ENCODE results near the gene RUNX2.

Gene RUNX2

DNA sequence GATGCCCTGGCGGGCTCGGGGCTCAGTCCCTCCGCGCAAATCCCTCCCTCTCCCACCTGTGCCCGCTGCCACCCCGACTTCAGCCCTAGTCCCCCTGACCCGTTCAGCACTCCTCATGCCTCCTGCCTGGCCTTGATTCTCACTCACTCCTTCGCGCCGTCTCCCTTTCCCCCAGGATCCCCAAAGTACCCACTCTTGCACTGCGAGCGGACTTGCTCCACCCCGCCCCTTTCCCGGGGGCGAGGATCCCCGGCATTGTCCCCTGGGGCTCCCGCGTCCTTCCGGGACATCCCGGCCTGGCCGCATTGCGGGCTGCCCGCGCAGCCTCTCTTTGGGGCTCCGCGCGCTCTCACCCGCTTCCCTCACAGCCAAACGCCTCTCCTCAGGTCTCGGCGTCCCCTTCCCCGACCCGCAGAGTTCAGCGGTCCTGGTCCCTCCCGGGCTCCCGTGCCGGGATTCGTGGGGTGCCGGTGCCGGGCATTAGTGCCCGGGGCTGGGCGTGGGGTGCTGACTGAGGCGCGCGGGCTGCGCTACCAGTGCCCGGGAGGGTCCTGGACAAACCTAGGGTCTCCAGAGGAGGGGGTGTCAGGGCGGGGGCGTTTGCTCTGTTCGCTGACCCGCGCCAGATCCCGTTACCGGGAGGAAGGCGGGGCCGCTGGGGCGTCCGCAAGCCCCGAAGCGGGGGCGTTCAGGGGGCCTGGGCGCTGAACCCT lies 95.1 kb downstream of the RUNX2 start (continued):
- TF ChIP-seq KLF9 (tag by site-specific recombination; IDR thresholded peaks at IDR 0.05; ENCODE audit: low read depth): no peak; the same call in none of the 2 replicates
- TF ChIP-seq ZNF221 (tag by site-specific recombination; IDR thresholded peaks at IDR 0.05; ENCODE audit: borderline replicate concordance): no peak
- 0 out of 2 replicates have a peak, but pooled peaks have one; percentile 23 for TF ChIP-seq ZBTB7A (tag by site-specific recombination; IDR thresholded peaks at IDR 0.05; ENCODE audit: low read depth)
- no peak for TF ChIP-seq ZNF843 (tag by site-specific recombination; IDR thresholded peaks at IDR 0.05)
- TF ChIP-seq, protein P1, sequence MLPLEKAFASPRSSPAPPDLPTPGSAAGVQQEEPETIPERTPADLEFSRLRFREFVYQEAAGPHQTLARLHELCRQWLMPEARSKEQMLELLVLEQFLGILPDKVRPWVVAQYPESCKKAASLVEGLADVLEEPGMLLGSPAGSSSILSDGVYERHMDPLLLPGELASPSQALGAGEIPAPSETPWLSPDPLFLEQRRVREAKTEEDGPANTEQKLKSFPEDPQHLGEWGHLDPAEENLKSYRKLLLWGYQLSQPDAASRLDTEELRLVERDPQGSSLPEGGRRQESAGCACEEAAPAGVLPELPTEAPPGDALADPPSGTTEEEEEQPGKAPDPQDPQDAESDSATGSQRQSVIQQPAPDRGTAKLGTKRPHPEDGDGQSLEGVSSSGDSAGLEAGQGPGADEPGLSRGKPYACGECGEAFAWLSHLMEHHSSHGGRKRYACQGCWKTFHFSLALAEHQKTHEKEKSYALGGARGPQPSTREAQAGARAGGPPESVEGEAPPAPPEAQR (tag by site-specific recombination; IDR thresholded peaks at IDR 0.05): no peak
- TF ChIP-seq IKZF3 (tag by site-specific recombination; IDR thresholded peaks at IDR 0.05): 0 out of 2 replicates have a peak, but pooled peaks have one; percentile 7
- no peak for TF ChIP-seq ZNF670 (tag by site-specific recombination; IDR thresholded peaks at IDR 0.05; ENCODE audit: low read depth)
- TF ChIP-seq ZNF416 (tag by site-specific recombination; IDR thresholded peaks at IDR 0.05): no peak
- no peak for TF ChIP-seq KLF1 (tag by site-specific recombination; IDR thresholded peaks at IDR 0.05)
- no peak for TF ChIP-seq ZNF140 (tag by site-specific recombination; IDR thresholded peaks at IDR 0.05)
- TF ChIP-seq, protein P2, sequence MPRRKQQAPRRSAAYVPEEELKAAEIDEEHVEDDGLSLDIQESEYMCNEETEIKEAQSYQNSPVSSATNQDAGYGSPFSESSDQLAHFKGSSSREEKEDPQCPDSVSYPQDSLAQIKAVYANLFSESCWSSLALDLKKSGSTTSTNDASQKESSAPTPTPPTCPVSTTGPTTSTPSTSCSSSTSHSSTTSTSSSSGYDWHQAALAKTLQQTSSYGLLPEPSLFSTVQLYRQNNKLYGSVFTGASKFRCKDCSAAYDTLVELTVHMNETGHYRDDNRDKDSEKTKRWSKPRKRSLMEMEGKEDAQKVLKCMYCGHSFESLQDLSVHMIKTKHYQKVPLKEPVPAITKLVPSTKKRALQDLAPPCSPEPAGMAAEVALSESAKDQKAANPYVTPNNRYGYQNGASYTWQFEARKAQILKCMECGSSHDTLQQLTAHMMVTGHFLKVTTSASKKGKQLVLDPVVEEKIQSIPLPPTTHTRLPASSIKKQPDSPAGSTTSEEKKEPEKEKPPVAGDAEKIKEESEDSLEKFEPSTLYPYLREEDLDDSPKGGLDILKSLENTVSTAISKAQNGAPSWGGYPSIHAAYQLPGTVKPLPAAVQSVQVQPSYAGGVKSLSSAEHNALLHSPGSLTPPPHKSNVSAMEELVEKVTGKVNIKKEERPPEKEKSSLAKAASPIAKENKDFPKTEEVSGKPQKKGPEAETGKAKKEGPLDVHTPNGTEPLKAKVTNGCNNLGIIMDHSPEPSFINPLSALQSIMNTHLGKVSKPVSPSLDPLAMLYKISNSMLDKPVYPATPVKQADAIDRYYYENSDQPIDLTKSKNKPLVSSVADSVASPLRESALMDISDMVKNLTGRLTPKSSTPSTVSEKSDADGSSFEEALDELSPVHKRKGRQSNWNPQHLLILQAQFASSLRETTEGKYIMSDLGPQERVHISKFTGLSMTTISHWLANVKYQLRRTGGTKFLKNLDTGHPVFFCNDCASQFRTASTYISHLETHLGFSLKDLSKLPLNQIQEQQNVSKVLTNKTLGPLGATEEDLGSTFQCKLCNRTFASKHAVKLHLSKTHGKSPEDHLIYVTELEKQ (tag by site-specific recombination; IDR thresholded peaks at IDR 0.05; ENCODE audit: borderline replicate concordance): no peak
- no peak for TF ChIP-seq ZNF473 (tag by site-specific recombination; IDR thresholded peaks at IDR 0.05)
- no peak for TF ChIP-seq ZNF114 (tag by site-specific recombination; IDR thresholded peaks at IDR 0.05)
- no peak for TF ChIP-seq SETDB1 (IDR thresholded peaks at IDR 0.05; ENCODE audit: insufficient read length, low read length)
- no peak for TF ChIP-seq KLF8 (tag by site-specific recombination; IDR thresholded peaks at IDR 0.05)
- no peak for TF ChIP-seq ZNF654 (tag by site-specific recombination; IDR thresholded peaks at IDR 0.05; ENCODE audit: low read depth)
- no peak for TF ChIP-seq ZNF544 (tag by site-specific recombination; IDR thresholded peaks at IDR 0.05)
- TF ChIP-seq, protein P3, sequence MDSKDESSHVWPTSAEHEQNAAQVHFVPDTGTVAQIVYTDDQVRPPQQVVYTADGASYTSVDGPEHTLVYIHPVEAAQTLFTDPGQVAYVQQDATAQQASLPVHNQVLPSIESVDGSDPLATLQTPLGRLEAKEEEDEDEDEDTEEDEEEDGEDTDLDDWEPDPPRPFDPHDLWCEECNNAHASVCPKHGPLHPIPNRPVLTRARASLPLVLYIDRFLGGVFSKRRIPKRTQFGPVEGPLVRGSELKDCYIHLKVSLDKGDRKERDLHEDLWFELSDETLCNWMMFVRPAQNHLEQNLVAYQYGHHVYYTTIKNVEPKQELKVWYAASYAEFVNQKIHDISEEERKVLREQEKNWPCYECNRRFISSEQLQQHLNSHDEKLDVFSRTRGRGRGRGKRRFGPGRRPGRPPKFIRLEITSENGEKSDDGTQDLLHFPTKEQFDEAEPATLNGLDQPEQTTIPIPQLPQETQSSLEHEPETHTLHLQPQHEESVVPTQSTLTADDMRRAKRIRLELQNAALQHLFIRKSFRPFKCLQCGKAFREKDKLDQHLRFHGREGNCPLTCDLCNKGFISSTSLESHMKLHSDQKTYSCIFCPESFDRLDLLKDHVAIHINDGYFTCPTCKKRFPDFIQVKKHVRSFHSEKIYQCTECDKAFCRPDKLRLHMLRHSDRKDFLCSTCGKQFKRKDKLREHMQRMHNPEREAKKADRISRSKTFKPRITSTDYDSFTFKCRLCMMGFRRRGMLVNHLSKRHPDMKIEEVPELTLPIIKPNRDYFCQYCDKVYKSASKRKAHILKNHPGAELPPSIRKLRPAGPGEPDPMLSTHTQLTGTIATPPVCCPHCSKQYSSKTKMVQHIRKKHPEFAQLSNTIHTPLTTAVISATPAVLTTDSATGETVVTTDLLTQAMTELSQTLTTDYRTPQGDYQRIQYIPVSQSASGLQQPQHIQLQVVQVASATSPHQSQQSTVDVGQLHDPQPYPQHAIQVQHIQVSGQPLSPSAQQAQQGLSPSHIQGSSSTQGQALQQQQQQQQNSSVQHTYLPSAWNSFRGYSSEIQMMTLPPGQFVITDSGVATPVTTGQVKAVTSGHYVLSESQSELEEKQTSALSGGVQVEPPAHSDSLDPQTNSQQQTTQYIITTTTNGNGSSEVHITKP (tag by site-specific recombination; IDR thresholded peaks at IDR 0.05): peak; percentile 47; the same call in 1 of the 2 replicates
- TF ChIP-seq, protein P4, sequence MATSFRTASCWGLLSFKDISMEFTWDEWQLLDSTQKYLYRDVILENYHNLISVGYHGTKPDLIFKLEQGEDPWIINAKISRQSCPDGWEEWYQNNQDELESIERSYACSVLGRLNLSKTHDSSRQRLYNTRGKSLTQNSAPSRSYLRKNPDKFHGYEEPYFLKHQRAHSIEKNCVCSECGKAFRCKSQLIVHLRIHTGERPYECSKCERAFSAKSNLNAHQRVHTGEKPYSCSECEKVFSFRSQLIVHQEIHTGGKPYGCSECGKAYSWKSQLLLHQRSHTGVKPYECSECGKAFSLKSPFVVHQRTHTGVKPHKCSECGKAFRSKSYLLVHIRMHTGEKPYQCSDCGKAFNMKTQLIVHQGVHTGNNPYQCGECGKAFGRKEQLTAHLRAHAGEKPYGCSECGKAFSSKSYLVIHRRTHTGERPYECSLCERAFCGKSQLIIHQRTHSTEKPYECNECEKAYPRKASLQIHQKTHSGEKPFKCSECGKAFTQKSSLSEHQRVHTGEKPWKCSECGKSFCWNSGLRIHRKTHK (tag by site-specific recombination; IDR thresholded peaks at IDR 0.05): no peak
- TF ChIP-seq, protein P5, sequence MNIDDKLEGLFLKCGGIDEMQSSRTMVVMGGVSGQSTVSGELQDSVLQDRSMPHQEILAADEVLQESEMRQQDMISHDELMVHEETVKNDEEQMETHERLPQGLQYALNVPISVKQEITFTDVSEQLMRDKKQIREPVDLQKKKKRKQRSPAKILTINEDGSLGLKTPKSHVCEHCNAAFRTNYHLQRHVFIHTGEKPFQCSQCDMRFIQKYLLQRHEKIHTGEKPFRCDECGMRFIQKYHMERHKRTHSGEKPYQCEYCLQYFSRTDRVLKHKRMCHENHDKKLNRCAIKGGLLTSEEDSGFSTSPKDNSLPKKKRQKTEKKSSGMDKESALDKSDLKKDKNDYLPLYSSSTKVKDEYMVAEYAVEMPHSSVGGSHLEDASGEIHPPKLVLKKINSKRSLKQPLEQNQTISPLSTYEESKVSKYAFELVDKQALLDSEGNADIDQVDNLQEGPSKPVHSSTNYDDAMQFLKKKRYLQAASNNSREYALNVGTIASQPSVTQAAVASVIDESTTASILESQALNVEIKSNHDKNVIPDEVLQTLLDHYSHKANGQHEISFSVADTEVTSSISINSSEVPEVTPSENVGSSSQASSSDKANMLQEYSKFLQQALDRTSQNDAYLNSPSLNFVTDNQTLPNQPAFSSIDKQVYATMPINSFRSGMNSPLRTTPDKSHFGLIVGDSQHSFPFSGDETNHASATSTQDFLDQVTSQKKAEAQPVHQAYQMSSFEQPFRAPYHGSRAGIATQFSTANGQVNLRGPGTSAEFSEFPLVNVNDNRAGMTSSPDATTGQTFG (tag by site-specific recombination; IDR thresholded peaks at IDR 0.05; ENCODE audit: borderline replicate concordance): no peak
- TF ChIP-seq ZNF76 (tag by site-specific recombination; IDR thresholded peaks at IDR 0.05; ENCODE audit: borderline replicate concordance, low read depth): peak; percentile 31; the same call in 1 of the 2 replicates
- no peak for TF ChIP-seq ZNF266 (tag by site-specific recombination; IDR thresholded peaks at IDR 0.05; ENCODE audit: low read depth)
- TF ChIP-seq REPIN1 (tag by site-specific recombination; IDR thresholded peaks at IDR 0.05; ENCODE audit: low read depth): no peak
- TF ChIP-seq ZNF324 (tag by site-specific recombination; IDR thresholded peaks at IDR 0.05): no peak; the same call in 1 of the 2 replicates
- TF ChIP-seq ZNF777 (tag by site-specific recombination; IDR thresholded peaks at IDR 0.05; ENCODE audit: borderline replicate concordance): no peak
- no peak for TF ChIP-seq GLI2 (tag by site-specific recombination; IDR thresholded peaks at IDR 0.05; ENCODE audit: borderline replicate concordance, low read depth)
- TF ChIP-seq ZNF610 (tag by site-specific recombination; IDR thresholded peaks at IDR 0.05; ENCODE audit: borderline replicate concordance): no peak
